ENCODE results near the gene THADA.

THADA gene

GRCh38 chr2:43345872-43346271, 250.0 kb downstream of the THADA start:
- no peak for DNase-seq

GRCh38 chr2:43345391-43345813, 250.4 kb downstream of the THADA start:
- DNase-seq, result no peak

- no peak for DNase-seq
These were observed 250.9 kb downstream of the THADA start for GRCh38 chr2:43344868-43345373.

GRCh38 chr2:43343573-43344304, 252.1 kb downstream of the THADA start:
- DNase-seq, result no peak

GRCh38 chr2:43341959-43342757, 253.7 kb downstream of the THADA start:
- no peak for DNase-seq

- DNase-seq, result no peak
These were observed 254.9 kb downstream of the THADA start for GRCh38 chr2:43340945-43341356.

- DNase-seq, result no peak
These were observed 255.8 kb downstream of the THADA start for GRCh38 chr2:43340066-43340465.

- DNase-seq, result no peak
These were observed 262.1 kb downstream of the THADA start for GRCh38 chr2:43333656-43334144.

- DNase-seq, result no peak
These were observed 262.7 kb downstream of the THADA start for GRCh38 chr2:43333101-43333655.

- no peak for DNase-seq
These were observed 263.2 kb downstream of the THADA start for GRCh38 chr2:43332653-43333052.

- peak in 1 of 2 donors; percentile 83 for DNase-seq
These were observed 264.4 kb downstream of the THADA start for GRCh38 chr2:43331422-43331821.

- DNase-seq, result no peak
These were observed 266.2 kb downstream of the THADA start for GRCh38 chr2:43329637-43330036.

- no peak for DNase-seq
These were observed 267.0 kb downstream of the THADA start for GRCh38 chr2:43328832-43329231.

- no peak for DNase-seq
These were observed 267.7 kb downstream of the THADA start for GRCh38 chr2:43328133-43328532.

GRCh38 chr2:43327119-43327518, 268.7 kb downstream of the THADA start:
- no peak for DNase-seq

GRCh38 chr2:43326101-43326825, 269.6 kb downstream of the THADA start:
- no peak for DNase-seq

GRCh38 chr2:43325107-43325811, 270.6 kb downstream of the THADA start:
- no peak for DNase-seq

GRCh38 chr2:43324259-43325106, 271.4 kb downstream of the THADA start:
- no peak for DNase-seq

- DNase-seq, result no peak
These were observed 272.0 kb downstream of the THADA start for GRCh38 chr2:43323857-43324256.

GRCh38 chr2:43321446-43321845, 274.4 kb downstream of the THADA start:
- DNase-seq, result no peak

- DNase-seq, result no peak
These were observed 276.3 kb downstream of the THADA start for GRCh38 chr2:43319541-43319940.
